Activated naive CD8-positive, alpha-beta T cell treated with anti-CD3 and anti-CD28 coated beads for 36 hours (primary cell): ENCODE data around the gene CALML6. TPM values are rescaled to one million over a fixed set of nuclear protein-coding genes. Genes with fewer than 3 reads are reported as not detected.
"Not testable (repeated sequence)": the region's sequence is repeated elsewhere in the genome, so short reads cannot be mapped to it uniquely, and the experiment has no call there.

ENCODE experiments used
- DNase-seq: peaks from one replicate; pipeline ENCODE4 v3.0.0; 2021
- H3K27ac Mint-ChIP-seq: one replicate; pipeline ENCODE4 v1.8.0; 2022; ENCODE audit warnings: mild to moderate bottlenecking, moderate library complexity, mixed read lengths
- H3K27me3 Mint-ChIP-seq: one replicate; pipeline ENCODE4 v1.8.0; 2022; ENCODE audit warnings: mild to moderate bottlenecking, mixed read lengths
- H3K36me3 Mint-ChIP-seq: one replicate; pipeline ENCODE4 v1.8.0; 2021; ENCODE audit warnings: mild to moderate bottlenecking, mixed read lengths
- H3K4me1 Mint-ChIP-seq: one replicate; pipeline ENCODE4 v1.8.0; 2021; ENCODE audit warnings: mixed read lengths
- H3K4me3 Mint-ChIP-seq: one replicate; pipeline ENCODE4 v1.8.0; 2022; ENCODE audit warnings: mild to moderate bottlenecking, moderate library complexity, mixed read lengths
- H3K9me3 Mint-ChIP-seq: one replicate; pipeline ENCODE4 v1.8.0; 2022; ENCODE audit warnings: mixed read lengths
- total RNA-seq, 2 experiments: library from RNA; stranded (reverse); gene quantifications; one replicate each; pipeline ENCODE4 v1.2.3, GENCODE V29; 2021

The CALML6 gene, protein sequence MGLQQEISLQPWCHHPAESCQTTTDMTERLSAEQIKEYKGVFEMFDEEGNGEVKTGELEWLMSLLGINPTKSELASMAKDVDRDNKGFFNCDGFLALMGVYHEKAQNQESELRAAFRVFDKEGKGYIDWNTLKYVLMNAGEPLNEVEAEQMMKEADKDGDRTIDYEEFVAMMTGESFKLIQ
- under 1 TPM; 0.87 to 0.98 TPM for total RNA-seq

DNA sequence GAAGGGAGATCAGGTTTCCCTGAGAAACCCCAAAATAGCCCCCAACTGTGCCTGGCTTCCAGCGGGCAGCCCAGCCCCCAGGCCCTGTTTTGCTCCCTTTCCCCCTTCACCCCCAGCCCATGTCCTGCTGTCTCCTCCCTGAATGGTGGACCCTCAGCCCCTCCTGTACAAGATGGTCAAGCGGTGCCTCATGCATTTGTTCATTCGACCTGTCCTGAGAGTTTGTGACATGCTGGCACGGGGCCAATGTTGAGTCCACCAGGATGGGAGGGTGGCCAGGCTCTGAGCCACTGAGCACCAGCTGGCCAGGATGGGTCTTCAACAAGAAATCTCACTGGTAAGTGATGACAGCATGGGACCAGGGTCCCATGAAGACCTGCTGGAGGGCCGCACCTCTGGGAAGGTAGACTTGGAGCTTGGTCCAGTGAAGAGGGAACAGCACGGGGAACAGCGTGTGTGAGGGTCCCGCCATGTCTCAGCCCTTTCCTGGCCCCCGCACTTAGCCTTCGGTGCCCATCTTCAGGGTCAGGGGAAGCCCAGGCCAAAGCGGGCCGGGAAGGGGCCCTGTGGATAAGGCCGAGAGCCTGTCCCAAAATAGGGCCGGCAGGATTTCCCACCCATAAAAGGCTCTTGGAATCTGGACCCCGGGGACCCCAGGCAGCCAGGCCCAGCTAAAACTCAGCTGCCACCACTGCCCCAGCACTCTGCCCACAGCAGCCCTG lies at the start of gene CALML6:
Gene CALML6 (plus strand): TSS at position 290 of the 722 bp plus-strand sequence. CDS start 21 bp downstream, at position 311.
- Mint-ChIP-seq H3K27ac (no peak within 1 kb of the TSS), H3K36me3 (no peaks in the 10 kb centered on the region), H3K27me3 (no peaks in the 10 kb centered on the region), H3K4me1 (peaks cover 7% of the 10 kb centered on the region), H3K4me3 (no peak within 1 kb of the TSS), H3K9me3 (no peaks in the 10 kb centered on the region)
- DNase-seq = no peak

DNA sequence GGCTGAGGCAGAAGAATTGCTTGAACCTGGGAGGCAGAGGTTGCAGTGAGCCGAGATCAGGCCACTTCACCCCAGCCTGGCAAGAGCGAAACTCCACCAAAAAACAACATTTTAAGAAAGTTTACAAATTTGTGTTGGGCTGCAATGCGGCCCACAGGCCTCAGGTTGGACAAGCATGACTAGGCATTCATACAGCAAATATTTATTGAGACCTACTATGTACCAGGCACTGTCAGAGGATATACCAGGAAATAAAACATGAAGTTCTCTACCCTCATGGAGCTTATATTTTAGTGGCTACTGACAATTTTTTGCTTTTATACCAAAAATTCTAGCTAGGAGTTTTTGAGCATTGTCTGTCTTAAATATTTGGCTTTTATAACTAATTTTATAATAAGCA lies 47.9 kb upstream of the CALML6 start:
- H3K9me3 Mint-ChIP-seq = peaks cover 2% of the 10 kb centered on the region
- H3K36me3 Mint-ChIP-seq = peaks cover 47% of the 10 kb centered on the region
- H3K27me3 Mint-ChIP-seq = no peaks in the 10 kb centered on the region
- H3K4me3 Mint-ChIP-seq = no peak overlapping the region
- H3K27ac Mint-ChIP-seq = no peak overlapping the region
- no peak for DNase-seq
- peaks cover 47% of the 10 kb centered on the region for H3K4me1 Mint-ChIP-seq

DNA sequence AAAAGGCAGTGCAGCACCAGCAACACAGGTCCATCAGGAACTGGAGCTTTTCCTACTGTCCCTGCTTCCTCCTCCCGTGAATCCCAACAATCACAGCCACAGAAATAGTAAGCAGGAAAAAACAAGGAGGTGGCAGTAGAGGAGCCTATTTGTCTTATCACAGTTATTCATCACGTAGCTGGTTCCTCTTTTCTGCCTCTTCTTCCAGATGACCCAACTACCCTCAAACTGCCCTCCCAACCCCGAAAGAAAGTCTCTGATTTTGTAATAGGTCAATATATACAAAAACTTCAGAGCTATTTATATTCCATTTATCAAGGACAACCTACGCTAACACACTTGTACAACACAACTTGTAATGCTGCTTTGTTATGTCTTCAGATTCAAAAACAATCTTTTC lies 45.6 kb upstream of the CALML6 start:
- Mint-ChIP-seq H3K27me3 (no peaks in the 10 kb centered on the region), H3K4me1 (peaks cover 47% of the 10 kb centered on the region), H3K27ac (peak overlapping the region; percentile 21), H3K36me3 (peaks cover 53% of the 10 kb centered on the region), H3K4me3 (no peak overlapping the region), H3K9me3 (peaks cover 2% of the 10 kb centered on the region)
- no peak for DNase-seq

DNA sequence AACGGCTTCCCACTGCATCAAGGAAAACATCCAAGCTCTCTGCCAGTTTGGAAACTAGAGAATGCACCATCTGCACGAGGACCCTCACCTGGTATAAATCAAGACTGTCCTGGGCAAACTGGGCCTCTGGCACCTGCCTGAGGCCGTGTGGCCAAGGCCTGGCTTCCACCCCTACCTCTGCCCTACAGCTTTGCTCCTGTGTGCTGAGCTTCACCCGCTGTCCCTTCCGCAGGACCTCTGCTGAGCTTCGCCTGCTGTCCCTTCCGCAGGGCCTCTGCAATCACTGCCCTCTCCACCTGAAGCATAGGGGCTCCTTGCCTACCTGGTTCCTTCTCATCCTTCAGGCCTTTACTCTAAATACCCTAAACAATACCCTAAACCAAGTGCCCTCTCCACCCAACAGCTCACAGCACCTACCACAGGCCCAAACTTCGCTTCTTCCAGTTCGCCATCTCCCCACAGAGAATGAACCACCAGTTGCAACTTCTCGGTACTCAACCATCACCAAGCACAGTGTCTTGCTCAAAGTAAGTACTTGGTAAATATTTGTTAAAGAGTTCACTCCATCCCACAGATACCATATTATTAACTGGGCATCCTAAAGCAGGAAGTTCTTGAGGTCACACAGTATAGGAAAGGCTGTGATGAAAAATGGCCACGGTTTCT lies 42.6 kb upstream of the CALML6 start:
- Mint-ChIP-seq H3K27me3 (no peaks in the 10 kb centered on the region), H3K4me3 (no peak overlapping the region), H3K27ac (peak overlapping the region; percentile 66), H3K4me1 (peaks cover 52% of the 10 kb centered on the region), H3K36me3 (peaks cover 63% of the 10 kb centered on the region), H3K9me3 (peaks cover 2% of the 10 kb centered on the region)
- no peak for DNase-seq

DNA sequence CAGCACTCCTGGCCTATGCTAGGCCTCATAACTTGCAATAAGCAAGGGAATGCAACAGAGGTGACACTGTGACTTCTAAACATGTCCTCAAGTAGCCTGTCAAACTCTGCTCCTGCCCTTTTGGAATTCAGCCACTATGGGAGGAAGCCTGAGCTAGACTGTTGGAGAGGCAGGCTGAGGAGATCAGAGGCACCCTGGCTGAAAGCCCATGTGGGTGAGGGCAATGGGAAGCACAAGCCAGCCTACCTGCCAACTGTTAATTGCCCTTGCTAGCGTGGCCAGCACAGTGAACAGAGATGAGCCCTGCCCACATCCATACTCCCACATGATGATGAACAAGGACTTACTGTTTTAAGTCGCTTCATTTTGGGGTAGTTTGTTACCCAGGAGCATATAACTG lies 41.9 kb upstream of the CALML6 start:
- no peak for DNase-seq
- no peak overlapping the region for H3K4me3 Mint-ChIP-seq
- peaks cover 2% of the 10 kb centered on the region for H3K9me3 Mint-ChIP-seq
- peaks cover 66% of the 10 kb centered on the region for H3K36me3 Mint-ChIP-seq
- H3K27ac Mint-ChIP-seq = peak overlapping the region; percentile 66
- H3K27me3 Mint-ChIP-seq = no peaks in the 10 kb centered on the region
- peaks cover 59% of the 10 kb centered on the region for H3K4me1 Mint-ChIP-seq

DNA sequence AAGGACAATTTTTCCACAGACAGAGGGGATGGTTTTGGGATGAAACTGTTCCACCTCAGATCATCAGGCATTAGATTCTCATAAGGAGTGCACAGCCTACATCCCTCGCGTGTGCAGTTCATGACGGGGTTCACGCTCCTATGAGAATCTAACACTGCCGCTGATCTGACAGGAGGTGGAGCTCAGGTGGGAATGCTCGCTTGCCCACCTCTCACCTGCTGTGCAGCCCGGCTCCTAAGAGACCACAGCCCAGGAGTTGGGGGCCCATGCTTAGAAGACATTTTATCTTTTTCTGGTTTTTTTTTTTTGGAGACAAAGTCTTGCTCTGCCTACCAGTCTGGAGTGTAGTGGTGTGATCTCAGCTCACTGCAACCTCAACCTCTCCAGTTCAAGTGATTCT lies 40.2 kb upstream of the CALML6 start:
- DNase-seq = no peak
- peaks cover 2% of the 10 kb centered on the region for H3K9me3 Mint-ChIP-seq
- H3K36me3 Mint-ChIP-seq = peaks cover 72% of the 10 kb centered on the region
- no peaks in the 10 kb centered on the region for H3K27me3 Mint-ChIP-seq
- no peak overlapping the region for H3K27ac Mint-ChIP-seq
- H3K4me1 Mint-ChIP-seq = peaks cover 61% of the 10 kb centered on the region
- H3K4me3 Mint-ChIP-seq = no peak overlapping the region

DNA sequence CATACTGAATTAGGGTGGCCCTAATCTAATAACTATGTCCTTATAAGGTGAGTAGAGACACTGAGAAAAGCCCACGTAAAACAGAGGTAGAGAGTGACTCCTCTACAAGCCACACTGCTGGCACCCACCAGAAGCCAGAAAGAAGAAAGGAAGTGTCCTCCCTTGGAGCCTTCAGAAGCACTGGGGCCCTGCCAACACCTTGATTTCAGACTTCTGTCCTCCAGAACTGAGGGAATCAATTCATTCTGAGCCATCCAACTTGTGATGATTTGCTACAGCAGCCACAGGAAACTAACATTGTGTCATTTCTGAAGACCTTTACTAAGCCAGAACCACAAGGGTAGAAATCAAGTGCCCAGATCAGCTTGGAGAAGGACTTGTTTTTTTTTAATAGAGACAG lies 39.1 kb upstream of the CALML6 start:
- Mint-ChIP-seq H3K27ac (peak overlapping the region; percentile 86), H3K4me1 (peaks cover 58% of the 10 kb centered on the region), H3K27me3 (no peaks in the 10 kb centered on the region), H3K4me3 (peak overlapping the region; percentile 40), H3K9me3 (peaks cover 2% of the 10 kb centered on the region), H3K36me3 (peaks cover 69% of the 10 kb centered on the region)
- peak; percentile 39 for DNase-seq

DNA sequence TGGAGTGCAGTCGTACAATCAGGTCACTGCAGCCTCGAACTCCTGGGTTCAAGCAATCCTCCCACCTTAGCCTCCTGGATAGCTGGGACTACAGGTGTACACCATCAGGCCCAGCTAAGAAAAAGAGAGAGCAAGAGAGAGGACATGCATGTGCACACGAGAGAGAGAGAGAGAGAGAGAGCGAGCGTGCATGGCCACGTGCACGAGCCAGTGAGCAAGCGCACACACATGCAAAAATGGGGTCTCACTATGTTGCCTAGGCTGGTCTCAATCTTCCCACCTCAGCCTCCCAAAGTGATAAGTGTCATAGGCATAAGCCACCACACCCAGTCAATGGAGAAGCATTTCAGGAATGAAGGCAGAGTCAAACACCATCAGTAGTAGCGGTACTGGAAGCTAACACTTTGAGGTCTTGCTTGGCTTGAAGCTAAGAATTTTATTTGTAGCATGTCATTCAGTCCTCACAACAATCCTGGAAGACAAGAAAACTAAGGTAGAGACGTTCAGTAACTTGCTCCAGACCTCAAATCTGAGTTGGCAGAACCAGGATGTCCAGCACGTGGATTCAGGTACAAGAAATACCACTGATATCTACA lies 38.6 kb upstream of the CALML6 start:
- H3K9me3 Mint-ChIP-seq = peaks cover under 1% of the 10 kb centered on the region
- no peaks in the 10 kb centered on the region for H3K27me3 Mint-ChIP-seq
- peaks cover 69% of the 10 kb centered on the region for H3K36me3 Mint-ChIP-seq
- no peak for DNase-seq
- peak overlapping the region; percentile 40 for H3K4me3 Mint-ChIP-seq
- H3K27ac Mint-ChIP-seq = peak overlapping the region; percentile 86
- H3K4me1 Mint-ChIP-seq = peaks cover 59% of the 10 kb centered on the region

DNA sequence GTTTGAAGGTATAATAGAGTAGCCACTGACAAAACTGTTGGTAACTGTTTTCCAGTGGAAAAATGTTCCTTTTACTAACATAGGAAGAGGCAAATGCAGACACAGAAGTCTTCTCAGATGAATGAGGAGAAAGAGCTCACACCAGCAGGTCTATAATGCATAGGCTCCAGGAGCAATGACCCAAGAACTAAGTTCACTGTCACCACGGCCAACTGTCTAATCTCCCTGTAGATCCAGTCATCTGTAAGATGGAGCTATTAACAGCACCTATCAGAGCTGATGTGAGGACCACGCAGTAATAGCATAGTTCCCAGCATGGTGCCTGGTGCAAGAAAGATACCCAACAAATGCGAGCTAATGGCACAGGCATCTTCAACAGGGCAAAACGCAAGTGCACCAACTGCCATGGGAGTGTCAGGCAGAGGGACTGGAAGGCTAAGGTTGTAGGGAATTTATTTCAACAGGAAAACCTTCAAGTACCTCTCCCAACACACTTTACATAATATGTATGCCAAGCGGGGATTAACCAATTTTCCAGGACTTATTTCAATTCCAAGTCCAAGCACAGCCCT lies 37.1 kb upstream of the CALML6 start:
- Mint-ChIP-seq H3K4me1 (peaks cover 54% of the 10 kb centered on the region), H3K36me3 (peaks cover 55% of the 10 kb centered on the region), H3K4me3 (no peak overlapping the region), H3K27me3 (no peaks in the 10 kb centered on the region), H3K27ac (peak overlapping the region; percentile 43), H3K9me3 (no peaks in the 10 kb centered on the region)
- no peak for DNase-seq

DNA sequence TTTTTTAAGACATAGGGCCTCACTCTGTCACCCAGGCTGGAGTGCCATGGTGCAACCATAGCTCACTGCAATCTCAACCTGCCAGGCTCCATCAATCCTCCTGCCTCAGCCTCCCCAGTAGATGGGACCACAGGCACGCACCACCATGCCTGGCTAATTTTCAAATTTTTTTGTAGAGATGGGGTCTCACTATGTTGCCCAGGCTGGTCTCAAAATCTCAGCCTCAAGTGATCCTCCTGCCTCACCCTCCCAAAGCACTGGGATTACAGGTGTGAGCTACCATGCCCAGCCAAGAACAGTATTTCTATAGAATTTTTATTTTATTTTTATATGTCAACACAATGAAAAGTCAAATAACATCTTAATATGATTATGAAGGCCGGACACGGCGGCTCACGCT lies 35.1 kb upstream of the CALML6 start:
- Mint-ChIP-seq H3K27me3 (no peaks in the 10 kb centered on the region), H3K36me3 (peaks cover 48% of the 10 kb centered on the region), H3K4me3 (no peak overlapping the region), H3K9me3 (no peaks in the 10 kb centered on the region), H3K4me1 (peaks cover 55% of the 10 kb centered on the region), H3K27ac (peak overlapping the region; percentile 18)
- DNase-seq = no peak

DNA sequence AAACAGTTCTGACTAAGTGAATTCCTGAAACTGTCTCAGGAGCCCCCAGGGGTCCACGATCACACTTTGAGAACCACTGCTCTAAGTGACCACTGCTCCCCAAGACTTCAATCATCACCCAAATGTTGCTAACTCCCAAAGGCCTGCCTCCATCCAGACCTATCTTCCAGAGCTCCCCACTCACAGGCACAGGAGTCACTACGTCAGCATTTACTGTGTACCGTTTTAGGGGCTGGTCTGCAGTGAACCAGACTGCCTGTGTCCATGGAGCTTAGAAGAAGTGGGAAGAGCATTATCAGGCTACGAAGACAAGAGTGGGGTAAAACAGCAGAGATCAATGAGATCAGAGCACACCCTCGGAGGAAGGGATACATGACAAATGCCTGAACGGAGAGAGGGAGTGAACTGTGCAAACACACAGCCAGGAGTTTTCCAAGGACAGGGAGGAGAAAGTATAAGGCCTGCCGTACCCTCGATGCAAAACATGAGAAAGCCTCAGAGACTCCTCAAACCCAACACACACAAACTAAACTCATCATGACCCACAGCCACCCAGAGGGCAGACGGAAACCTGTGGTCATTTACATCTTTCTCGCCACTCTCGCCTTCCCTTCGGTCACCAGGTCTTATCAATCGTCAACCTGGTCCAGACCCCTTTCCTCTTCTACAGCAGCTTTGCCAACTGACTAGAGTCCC lies 34.3 kb upstream of the CALML6 start:
- DNase-seq = no peak
- H3K27me3 Mint-ChIP-seq = no peaks in the 10 kb centered on the region
- H3K9me3 Mint-ChIP-seq = no peaks in the 10 kb centered on the region
- H3K4me3 Mint-ChIP-seq = no peak overlapping the region
- peaks cover 49% of the 10 kb centered on the region for H3K4me1 Mint-ChIP-seq
- peaks cover 40% of the 10 kb centered on the region for H3K36me3 Mint-ChIP-seq
- H3K27ac Mint-ChIP-seq = peak overlapping the region; percentile 17

DNA sequence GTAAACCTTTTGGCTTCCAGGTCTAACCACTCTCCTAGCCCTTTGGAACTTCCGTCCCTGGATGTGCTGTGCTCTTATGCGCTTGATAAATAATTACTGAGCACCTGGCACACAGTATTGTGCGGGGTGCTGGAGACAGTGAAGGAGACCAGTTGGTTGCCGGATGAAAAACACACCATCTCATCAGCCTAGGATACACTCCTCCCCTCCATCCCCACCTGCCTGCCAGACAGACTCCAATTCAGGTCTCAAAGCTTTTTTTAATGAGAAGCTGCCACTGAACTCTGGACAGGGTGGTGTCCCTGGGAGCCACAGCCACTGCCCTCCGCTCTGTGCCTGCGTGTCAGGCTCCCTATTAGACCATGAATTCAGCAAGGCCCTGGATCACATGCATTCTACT lies 33.3 kb upstream of the CALML6 start:
- H3K27me3 Mint-ChIP-seq = no peaks in the 10 kb centered on the region

DNA sequence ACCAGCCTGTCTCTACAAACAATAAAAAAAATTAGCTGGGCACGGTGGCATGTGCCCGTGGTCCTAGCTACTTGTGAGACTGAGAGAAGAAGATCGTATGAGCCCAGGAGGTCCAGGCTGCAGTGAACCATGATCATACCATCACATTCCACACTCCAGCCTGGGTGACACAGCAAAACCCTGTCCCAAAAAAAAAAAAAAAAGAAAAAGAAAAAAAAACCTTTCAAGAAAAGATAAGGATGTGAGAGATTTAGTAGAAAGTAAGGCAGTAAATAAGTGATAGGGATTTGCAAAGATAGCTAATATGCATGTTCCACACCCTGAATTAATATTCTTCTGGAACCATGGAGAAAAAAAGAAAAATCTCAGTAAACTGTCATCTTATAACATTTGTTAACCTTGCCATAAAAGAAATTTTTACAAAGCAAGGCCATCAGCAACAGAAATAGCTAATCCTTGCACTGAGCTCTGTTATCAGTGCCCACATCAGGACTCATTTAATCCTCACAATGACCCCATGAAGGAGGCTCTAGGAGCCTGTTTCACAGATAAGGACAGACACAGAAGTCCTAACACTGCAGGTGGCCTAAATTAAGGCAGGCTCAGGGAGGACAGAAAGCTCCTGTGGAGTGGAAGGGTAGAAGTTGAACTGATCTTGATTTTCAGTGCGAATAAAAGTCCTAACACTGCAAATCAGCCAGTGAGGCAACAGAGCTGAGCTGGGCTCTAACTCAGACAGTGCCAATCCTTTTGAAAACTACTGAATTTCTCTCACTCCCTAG lies 31.8 kb upstream of the CALML6 start:
- H3K4me1 Mint-ChIP-seq = peaks cover 50% of the 10 kb centered on the region
- H3K4me3 Mint-ChIP-seq = no peak overlapping the region
- peaks cover 1% of the 10 kb centered on the region for H3K9me3 Mint-ChIP-seq
- DNase-seq = no peak
- peak overlapping the region; percentile 47 for H3K27ac Mint-ChIP-seq
- H3K36me3 Mint-ChIP-seq = peaks cover 34% of the 10 kb centered on the region
- no peaks in the 10 kb centered on the region for H3K27me3 Mint-ChIP-seq

More for the DNA sequence above, 33.3 kb upstream of the CALML6 start:
- peaks cover 45% of the 10 kb centered on the region for H3K4me1 Mint-ChIP-seq
- no peak for DNase-seq
- H3K36me3 Mint-ChIP-seq = peaks cover 34% of the 10 kb centered on the region
- no peak overlapping the region for H3K4me3 Mint-ChIP-seq
- H3K27ac Mint-ChIP-seq = no peak overlapping the region
- H3K9me3 Mint-ChIP-seq = no peaks in the 10 kb centered on the region

DNA sequence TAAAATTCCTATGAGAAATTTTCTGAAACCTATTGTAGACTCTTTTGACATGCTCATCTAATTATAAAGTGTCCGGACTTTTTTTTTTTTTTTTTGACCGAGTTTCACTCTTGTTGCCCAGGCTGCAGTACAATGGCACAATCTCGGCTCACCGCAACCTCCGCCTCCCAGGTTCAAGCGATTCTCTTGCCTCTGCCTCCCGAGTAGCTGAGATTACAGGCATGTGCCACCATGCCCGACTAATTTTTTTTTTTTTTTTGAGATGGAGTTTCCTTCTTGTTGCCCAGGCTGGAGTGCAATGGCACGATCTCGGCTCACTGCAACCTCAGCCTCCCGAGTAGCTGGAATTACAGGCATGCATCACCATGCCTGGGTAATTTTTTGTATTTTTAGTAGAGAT lies 31.2 kb upstream of the CALML6 start:
- not testable (repeated sequence) for DNase-seq, H3K4me3 Mint-ChIP-seq, H3K27me3 Mint-ChIP-seq, H3K9me3 Mint-ChIP-seq, H3K27ac Mint-ChIP-seq
- Mint-ChIP-seq H3K36me3 (peaks cover 28% of the 10 kb centered on the region), H3K4me1 (peaks cover 50% of the 10 kb centered on the region)
